ENCODE data around the gene NME1. TPM values are rescaled to one million over a fixed set of nuclear protein-coding genes. Genes with fewer than 3 reads are reported as not detected.
"Not testable (repeated sequence)": the region's sequence is repeated elsewhere in the genome, so short reads cannot be mapped to it uniquely, and the experiment has no call there.

NME1 gene
- total RNA-seq, 1 experiment from 2014 or later = 592 TPM

GRCh38 chr17:51120739-51121619 lies 32.4 kb upstream of the NME1 start, which contains the start of gene SPAG9:
TSS of gene SPAG9 (minus strand) at chr17:51120868. CDS start at chr17:51120656, 212 bp downstream.
- intact Hi-C loops (cut with micrococcal nuclease) = loop anchor here (1.0 to 2.0 kb wide), 4 partner anchors 32 to 64 kb away; partner anchors contain the start of genes NME1 and NME2
- H2AFZ ChIP-seq (ENCODE audit: low read length) = peak within 1 kb of the TSS; percentile 67
- peak within 1 kb of the TSS; percentile 99 for H3K4me2 ChIP-seq (ENCODE audit: low read length)
- H3K27ac ChIP-seq (ENCODE audit: low read length) = peak within 1 kb of the TSS; percentile 98
- peaks cover 46% of the 10 kb centered on the region for H3K79me2 ChIP-seq (ENCODE audit: low read length)
- peak; percentile 71 for ATAC-seq
- H3K4me3 ChIP-seq (ENCODE audit: low read length) = peak within 1 kb of the TSS; percentile 98
- H3F3A ChIP-seq (ENCODE audit: low read length, unreplicated experiment) = peaks cover 4% of the 10 kb centered on the region
- TF ChIP-seq EZH2 (IDR thresholded peaks at IDR 0.05; ENCODE audit: low read length, unreplicated experiment) = no peak
- no peaks in the 10 kb centered on the region for H3K36me3 ChIP-seq (ENCODE audit: low read depth, low read length)
- peak within 1 kb of the TSS; percentile 96 for H3K9ac ChIP-seq (ENCODE audit: low read length)
- no peaks in the 10 kb centered on the region for H3K27me3 ChIP-seq (ENCODE audit: low read length)
- ChIA-PET CTCF (interaction anchor here (0.6 to 2.8 kb wide), 4 partner anchors 32 to 64 kb away, joined by 4 to 29 read pairs (median 10); partner anchors contain the start of gene NME1), POLR2A (ENCODE audit: unreplicated experiment) (interaction anchor here (0.6 to 2.0 kb wide), 13 partner anchors 16 to 642 kb away, joined by 3 to 29 read pairs (median 5); partner anchors contain the start of gene NME1)
- peaks cover 35% of the 10 kb centered on the region for H3K4me1 ChIP-seq (ENCODE audit: insufficient read depth, low read length)
- H3K9me3 ChIP-seq (ENCODE audit: low read length) = no peaks in the 10 kb centered on the region
- BruUV-seq (replicated peaks) = TSS peak; percentile 86
- H4K20me1 ChIP-seq (ENCODE audit: low read length) = peaks cover 40% of the 10 kb centered on the region
- peak; percentile 99 for DNase-seq
- H3K9me2 ChIP-seq (replicated peaks; ENCODE audit: low read length) = no peaks in the 10 kb centered on the region

GRCh38 chr17:51121620-51122472 lies 31.5 kb upstream of the NME1 start:
- Histone ChIP-seq H4K20me1 (ENCODE audit: low read length) (peaks cover 32% of the 10 kb centered on the region), H3K4me1 (ENCODE audit: insufficient read depth, low read length) (peaks cover 35% of the 10 kb centered on the region), H3K9me3 (ENCODE audit: low read length) (no peaks in the 10 kb centered on the region), H3K36me3 (ENCODE audit: low read depth, low read length) (no peaks in the 10 kb centered on the region), H3K9ac (ENCODE audit: low read length) (peak overlapping the region; percentile 96), H3F3A (ENCODE audit: low read length, unreplicated experiment) (peaks cover 4% of the 10 kb centered on the region), H2AFZ (ENCODE audit: low read length) (peak overlapping the region; percentile 67), H3K4me2 (ENCODE audit: low read length) (peak overlapping the region; percentile 99), H3K27me3 (ENCODE audit: low read length) (no peaks in the 10 kb centered on the region), H3K9me2 (replicated peaks; ENCODE audit: low read length) (no peaks in the 10 kb centered on the region), H3K4me3 (ENCODE audit: low read length) (peak overlapping the region; percentile 77), H3K27ac (ENCODE audit: low read length) (peak overlapping the region; percentile 98), H3K79me2 (ENCODE audit: low read length) (peaks cover 37% of the 10 kb centered on the region)
- ChIA-PET POLR2A (ENCODE audit: unreplicated experiment) (interaction anchor here (0.6 to 2.0 kb wide), 6 partner anchors 26 to 259 kb away, joined by 5 to 23 read pairs (median 8); partner anchors contain the start of gene NME1), CTCF (interaction anchor here (1.3 to 2.8 kb wide), 2 partner anchors 31 to 65 kb away, joined by 4 to 29 read pairs; partner anchors contain the start of gene NME1)
- intact Hi-C loops (cut with micrococcal nuclease) = loop anchor here (1.0 to 2.0 kb wide), 4 partner anchors 31 to 65 kb away; partner anchors contain the start of genes NME1 and NME2
- no TSS peak for BruUV-seq (replicated peaks)
- TF ChIP-seq EZH2phosphoT487 (IDR thresholded peaks at IDR 0.05; ENCODE audit: borderline replicate concordance, low read length) (no peak), CTCF (conservative IDR thresholded peaks at IDR 0.05; ENCODE audit: low read depth, low read length) (no peak), EZH2 (IDR thresholded peaks at IDR 0.05; ENCODE audit: low read length, unreplicated experiment) (no peak)
- DNase-seq = peak; percentile 99
- ATAC-seq = peak; percentile 68

- Histone ChIP-seq H4K20me1 (ENCODE audit: low read length) (peaks cover 26% of the 10 kb centered on the region), H3K9ac (ENCODE audit: low read length) (peak overlapping the region; percentile 96), H3K4me3 (ENCODE audit: low read length) (peak overlapping the region; percentile 77), H3K27ac (ENCODE audit: low read length) (peak overlapping the region; percentile 98), H3K4me2 (ENCODE audit: low read length) (peak overlapping the region; percentile 99), H3K79me2 (ENCODE audit: low read length) (peaks cover 30% of the 10 kb centered on the region), H3K4me1 (ENCODE audit: insufficient read depth, low read length) (peaks cover 35% of the 10 kb centered on the region), H2AFZ (ENCODE audit: low read length) (peak overlapping the region; percentile 64)
- H3K9me2 ChIP-seq (replicated peaks; ENCODE audit: low read length); intact Hi-C loops (cut with micrococcal nuclease); H3K27me3 ChIP-seq (ENCODE audit: low read length); DNase-seq; H3K36me3 ChIP-seq (ENCODE audit: low read depth, low read length); BruUV-seq (replicated peaks); H3K9me3 ChIP-seq (ENCODE audit: low read length); ATAC-seq; H3F3A ChIP-seq (ENCODE audit: low read length, unreplicated experiment): not testable (repeated sequence)
- ChIA-PET POLR2A (ENCODE audit: unreplicated experiment) (interaction anchor here (0.6 to 1.7 kb wide), 2 partner anchors 37 to 59 kb away, joined by 5 to 10 read pairs; no protein-coding TSS in a partner anchor), CTCF (interaction anchor here (2.8 kb wide), 1 partner anchor 31 kb away, joined by 29 read pairs; the partner anchor contains the start of gene NME1)
Measured at GRCh38 chr17:51122473-51123115, 30.8 kb upstream of the NME1 start.
